HepG2 (cell line): ENCODE data around the gene PGLYRP4.

Experiments used
- EZH2 ChIP-seq: conservative IDR thresholded peaks from 2 replicates; pipeline ENCODE4 v1.6.1; 2012; ENCODE audit warnings: mild to moderate bottlenecking, low read depth, low read length, moderate library complexity
- HDAC2 ChIP-seq: sonication (generic); formaldehyde crosslinking; IDR thresholded peaks from 2 replicates; pipeline ENCODE4 v1.4.0; 2020; ENCODE audit warnings: missing genetic modification reagents
- POLR2G ChIP-seq: fragments of 200-400 bp; formaldehyde crosslinking; IDR thresholded peaks from 2 replicates; pipeline ENCODE4 v1.6.1; 2018; ENCODE audit warnings: mild to moderate bottlenecking, low read depth, low read length, moderate library complexity

- TF ChIP-seq EZH2 (no peak), POLR2G (no peak), HDAC2 (CRISPR knock-in tag) (no peak)
Observed at GRCh38 chr1:153363641-153364040, 15.0 kb upstream of the PGLYRP4 start.
